ENCODE data around the gene MYOCD. TPM values are rescaled to one million over a fixed set of nuclear protein-coding genes. Genes with fewer than 3 reads are reported as not detected.

The MYOCD gene
- total RNA-seq, 1 experiment from 2014 or later = not detected

GRCh38 chr17:12756786-12757185 is 91.1 kb downstream of the MYOCD start:
- no peak overlapping the region for H3K4me3 ChIP-seq (ENCODE audit: low read depth in 2 of 2, low read length in 2 of 2)
- H3K27ac ChIP-seq (ENCODE audit: low read length) = no peak overlapping the region
- BruUV-seq (replicated peaks) = no TSS peak
- H3K36me3 ChIP-seq (ENCODE audit: control insufficient read depth, insufficient read depth, low read length) = no peaks in the 10 kb centered on the region
- DNase-seq (ENCODE audit: low read depth, low spot score) (no peak), ATAC-seq (no peak)
- TF ChIP-seq CTCF (IDR thresholded peaks at IDR 0.05) = no peak
- no peak for TF ChIP-seq TCF7L2 (IDR thresholded peaks at IDR 0.05; ENCODE audit: low read depth, low read length)
- no peak for TF ChIP-seq SIN3A (IDR thresholded peaks at IDR 0.05; ENCODE audit: borderline replicate concordance, insufficient read depth, low read depth, low read length)
- no peak for TF ChIP-seq REST (IDR thresholded peaks at IDR 0.05; ENCODE audit: insufficient read depth in 1 of 2, low read depth in 2 of 2, low read length in 1 of 2)
- TF ChIP-seq POLR2AphosphoS5 (IDR thresholded peaks at IDR 0.05; ENCODE audit: low read depth, low read length) = no peak
- no peaks in the 10 kb centered on the region for H3K27me3 ChIP-seq (ENCODE audit: control insufficient read depth, insufficient read depth, low read length)
- POLR2A ChIA-PET = no interaction called here
- in situ Hi-C loops (cut with HindIII; ENCODE audit: low pct_unique_long_range_greater_than_20kb, low sequenced_read_pairs) (no loop called here), intact Hi-C loops (cut with micrococcal nuclease; ENCODE audit: unreplicated experiment) (no loop called here)
- no peaks in the 10 kb centered on the region for H3K4me1 ChIP-seq (ENCODE audit: control insufficient read depth, insufficient read depth, low read length)
- CTCF ChIA-PET = no interaction called here
- H3K9me3 ChIP-seq (ENCODE audit: control insufficient read depth, insufficient read depth, low read depth, low read length) = no peaks in the 10 kb centered on the region

GRCh38 chr17:12759090-12759489 is 93.4 kb downstream of the MYOCD start:
- Histone ChIP-seq H3K27ac (ENCODE audit: low read length) (no peak overlapping the region), H3K9me3 (ENCODE audit: control insufficient read depth, insufficient read depth, low read depth, low read length) (no peaks in the 10 kb centered on the region), H3K4me1 (ENCODE audit: control insufficient read depth, insufficient read depth, low read length) (no peaks in the 10 kb centered on the region), H3K36me3 (ENCODE audit: control insufficient read depth, insufficient read depth, low read length) (no peaks in the 10 kb centered on the region), H3K27me3 (ENCODE audit: control insufficient read depth, insufficient read depth, low read length) (no peaks in the 10 kb centered on the region), H3K4me3 (ENCODE audit: low read depth in 2 of 2, low read length in 2 of 2) (no peak overlapping the region)
- CTCF ChIA-PET = no interaction called here
- in situ Hi-C loops (cut with HindIII; ENCODE audit: low pct_unique_long_range_greater_than_20kb, low sequenced_read_pairs) (no loop called here), intact Hi-C loops (cut with micrococcal nuclease; ENCODE audit: unreplicated experiment) (no loop called here)
- POLR2A ChIA-PET = no interaction called here
- ATAC-seq (no peak), DNase-seq (ENCODE audit: low read depth, low spot score) (no peak)
- BruUV-seq (replicated peaks) = no TSS peak
- no peak for TF ChIP-seq TCF7L2 (IDR thresholded peaks at IDR 0.05; ENCODE audit: low read depth, low read length)
- TF ChIP-seq CTCF (IDR thresholded peaks at IDR 0.05) = no peak
- no peak for TF ChIP-seq REST (IDR thresholded peaks at IDR 0.05; ENCODE audit: insufficient read depth in 1 of 2, low read depth in 2 of 2, low read length in 1 of 2)
- TF ChIP-seq SIN3A (IDR thresholded peaks at IDR 0.05; ENCODE audit: borderline replicate concordance, insufficient read depth, low read depth, low read length) = no peak
- no peak for TF ChIP-seq POLR2AphosphoS5 (IDR thresholded peaks at IDR 0.05; ENCODE audit: low read depth, low read length)

All from Panc1 (cell line).